ENCODE results near the gene NOS1AP.
"Not testable (repeated sequence)": the region's sequence is repeated elsewhere in the genome, so short reads cannot be mapped to it uniquely, and the experiment has no call there.

NOS1AP gene

GRCh38 chr1:162060314-162060713 lies 9.2 kb upstream of the NOS1AP start:
- DNase-seq (ENCODE audit: extremely low spot score): no peak
- TF ChIP-seq BHLHE40 (IDR thresholded peaks at IDR 0.05; ENCODE audit: borderline replicate concordance) (no peak), ZNF384 (IDR thresholded peaks at IDR 0.05) (no peak), L3MBTL2 (conservative IDR thresholded peaks at IDR 0.05) (no peak), CTBP1 (IDR thresholded peaks at IDR 0.05; ENCODE audit: borderline replicate concordance) (no peak), ELF4 (IDR thresholded peaks at IDR 0.05) (no peak), NFRKB (IDR thresholded peaks at IDR 0.05) (no peak), TARDBP (IDR thresholded peaks at IDR 0.05) (no peak), FOXA1 (IDR thresholded peaks at IDR 0.05) (no peak), SP1 (IDR thresholded peaks at IDR 0.05) (no peak), FOXK2 (IDR thresholded peaks at IDR 0.05) (no peak), HDGF (IDR thresholded peaks at IDR 0.05; ENCODE audit: borderline replicate concordance) (no peak), SUZ12 (IDR thresholded peaks at IDR 0.05) (no peak), LEF1 (IDR thresholded peaks at IDR 0.05; ENCODE audit: borderline replicate concordance) (no peak), ARNT (IDR thresholded peaks at IDR 0.05) (no peak), FOXM1 (IDR thresholded peaks at IDR 0.05; ENCODE audit: borderline replicate concordance) (no peak)
- TF ChIP-seq, protein P1, sequence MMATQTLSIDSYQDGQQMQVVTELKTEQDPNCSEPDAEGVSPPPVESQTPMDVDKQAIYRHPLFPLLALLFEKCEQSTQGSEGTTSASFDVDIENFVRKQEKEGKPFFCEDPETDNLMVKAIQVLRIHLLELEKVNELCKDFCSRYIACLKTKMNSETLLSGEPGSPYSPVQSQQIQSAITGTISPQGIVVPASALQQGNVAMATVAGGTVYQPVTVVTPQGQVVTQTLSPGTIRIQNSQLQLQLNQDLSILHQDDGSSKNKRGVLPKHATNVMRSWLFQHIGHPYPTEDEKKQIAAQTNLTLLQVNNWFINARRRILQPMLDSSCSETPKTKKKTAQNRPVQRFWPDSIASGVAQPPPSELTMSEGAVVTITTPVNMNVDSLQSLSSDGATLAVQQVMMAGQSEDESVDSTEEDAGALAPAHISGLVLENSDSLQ (IDR thresholded peaks at IDR 0.05): no peak
- ChIA-PET CTCF (no interaction called here), POLR2A (no interaction called here)

DNA sequence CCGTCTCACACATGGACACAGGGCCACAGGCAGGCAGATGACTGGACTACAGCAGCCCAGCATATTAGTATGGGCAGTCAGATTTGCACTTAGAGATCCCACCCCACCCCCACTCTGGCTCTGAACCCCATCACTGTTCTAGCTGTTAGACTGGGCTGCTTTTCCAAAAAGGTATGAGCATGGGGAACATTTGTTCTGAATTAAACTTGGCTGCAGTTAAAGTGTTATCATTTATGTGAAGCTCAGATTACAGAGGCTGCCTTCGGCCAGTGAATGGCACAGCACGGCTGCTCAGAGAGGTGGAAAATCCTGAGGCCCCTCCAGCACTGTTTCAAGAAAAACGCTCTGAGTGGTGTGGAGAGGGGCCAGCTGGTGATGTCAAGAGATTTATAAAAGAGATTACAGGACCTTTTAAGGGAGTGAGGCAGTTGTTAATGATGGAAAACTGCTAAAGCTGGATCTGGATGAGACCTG lies 6.9 kb upstream of the NOS1AP start:
- ChIA-PET POLR2A (no interaction called here), CTCF (interaction anchor here (0.6 to 2.2 kb wide), 4 partner anchors 21 to 609 kb away, joined by 3 to 7 read pairs (median 3); no protein-coding TSS in a partner anchor)
- TF ChIP-seq ZNF384 (IDR thresholded peaks at IDR 0.05) (no peak), HDGF (IDR thresholded peaks at IDR 0.05; ENCODE audit: borderline replicate concordance) (no peak), L3MBTL2 (conservative IDR thresholded peaks at IDR 0.05) (no peak), FOXM1 (IDR thresholded peaks at IDR 0.05; ENCODE audit: borderline replicate concordance) (no peak), SP1 (IDR thresholded peaks at IDR 0.05) (no peak)
- TF ChIP-seq, protein P1 (IDR thresholded peaks at IDR 0.05): no peak
- DNase-seq (ENCODE audit: extremely low spot score): peak; percentile 61

DNA sequence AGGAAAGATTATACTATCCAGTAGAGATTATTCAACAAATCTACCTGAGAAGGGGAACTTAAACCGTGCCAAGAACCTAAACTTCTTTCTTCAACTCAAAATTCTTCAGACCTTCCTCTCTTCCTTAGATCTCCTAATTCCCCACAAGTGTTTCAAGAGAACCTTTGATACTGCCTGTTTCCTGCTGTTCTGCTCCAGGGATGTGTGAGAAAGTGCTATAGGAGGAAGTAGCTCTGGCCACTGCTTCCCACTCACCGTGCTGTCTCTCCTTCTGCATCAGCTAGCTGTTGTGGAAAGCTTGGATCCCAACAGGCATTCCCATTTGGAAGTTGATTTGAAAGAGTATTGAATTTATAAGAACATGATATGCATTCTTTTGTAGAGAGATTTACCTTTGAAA lies 4.5 kb upstream of the NOS1AP start:
- DNase-seq (ENCODE audit: extremely low spot score): no peak
- TF ChIP-seq FOXA1 (IDR thresholded peaks at IDR 0.05) (no peak), ZNF384 (IDR thresholded peaks at IDR 0.05) (no peak), CTBP1 (IDR thresholded peaks at IDR 0.05; ENCODE audit: borderline replicate concordance) (no peak), FOXM1 (IDR thresholded peaks at IDR 0.05; ENCODE audit: borderline replicate concordance) (no peak), L3MBTL2 (conservative IDR thresholded peaks at IDR 0.05) (no peak), BHLHE40 (IDR thresholded peaks at IDR 0.05; ENCODE audit: borderline replicate concordance) (no peak), HDGF (IDR thresholded peaks at IDR 0.05; ENCODE audit: borderline replicate concordance) (no peak), ELF4 (IDR thresholded peaks at IDR 0.05) (no peak), FOXK2 (IDR thresholded peaks at IDR 0.05) (no peak), TARDBP (IDR thresholded peaks at IDR 0.05) (no peak), NFRKB (IDR thresholded peaks at IDR 0.05) (no peak)
- TF ChIP-seq, protein P1 (IDR thresholded peaks at IDR 0.05): no peak
- ChIA-PET POLR2A (no interaction called here), CTCF (interaction anchor here (1.1 kb wide), 1 partner anchor 285 kb away, joined by 3 read pairs; no protein-coding TSS in a partner anchor)

DNA sequence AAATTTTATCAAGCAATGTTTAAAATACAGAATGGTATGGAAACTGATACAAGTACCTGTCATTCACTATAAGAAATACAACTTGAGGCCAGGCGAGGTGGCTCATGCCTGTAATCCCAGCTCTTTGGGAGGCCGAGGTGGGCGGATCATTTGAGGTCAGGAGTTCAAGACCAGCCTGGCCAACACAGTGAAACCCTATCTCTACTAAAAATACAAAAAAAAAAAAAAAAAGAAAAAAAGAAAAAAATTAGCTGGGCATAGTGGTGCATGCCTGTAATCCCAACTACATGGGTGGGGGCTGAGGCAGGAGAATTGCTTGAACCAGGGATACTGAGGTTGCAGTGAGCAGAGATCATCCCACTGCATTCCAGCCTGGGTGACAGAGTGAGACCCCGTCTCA lies 2.7 kb upstream of the NOS1AP start:
- POLR2A ChIA-PET; DNase-seq (ENCODE audit: extremely low spot score): not testable (repeated sequence)
- CTCF ChIA-PET: interaction anchor here (1.2 kb wide), 1 partner anchor 177 kb away, joined by 3 read pairs; no protein-coding TSS in a partner anchor
- peak; percentile 75 for TF ChIP-seq ZNF384 (IDR thresholded peaks at IDR 0.05)
- TF ChIP-seq, protein P1 (IDR thresholded peaks at IDR 0.05): peak; percentile 39; the same call in 1 of the 2 replicates

DNA sequence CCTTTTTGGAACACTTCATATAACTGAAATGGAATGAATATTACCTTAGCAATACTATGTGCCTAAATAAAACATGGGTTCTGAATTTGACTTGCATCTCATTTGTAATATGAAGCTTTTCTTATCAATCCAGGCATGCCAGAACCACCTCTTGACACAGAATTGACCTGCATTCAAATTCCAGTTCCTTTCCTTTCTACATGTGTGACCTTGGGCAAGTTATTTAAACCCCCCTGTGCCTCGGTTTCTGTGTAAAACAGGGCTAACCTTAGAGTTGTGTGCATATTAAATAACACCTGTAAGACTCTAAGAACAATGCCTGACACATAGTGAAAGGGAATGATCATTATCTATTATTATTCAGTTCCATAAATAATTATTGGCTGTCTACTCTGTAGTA lies 2.0 kb upstream of the NOS1AP start:
- ChIA-PET CTCF (no interaction called here), POLR2A (no interaction called here)
- TF ChIP-seq TARDBP (IDR thresholded peaks at IDR 0.05) (no peak), FOXA1 (IDR thresholded peaks at IDR 0.05) (no peak), ZNF384 (IDR thresholded peaks at IDR 0.05) (no peak), BHLHE40 (IDR thresholded peaks at IDR 0.05; ENCODE audit: borderline replicate concordance) (no peak), HDGF (IDR thresholded peaks at IDR 0.05; ENCODE audit: borderline replicate concordance) (no peak), SUZ12 (IDR thresholded peaks at IDR 0.05) (no peak), FOXK2 (IDR thresholded peaks at IDR 0.05) (no peak), SP1 (IDR thresholded peaks at IDR 0.05) (no peak), ARNT (IDR thresholded peaks at IDR 0.05) (no peak), CTBP1 (IDR thresholded peaks at IDR 0.05; ENCODE audit: borderline replicate concordance) (no peak), NFRKB (IDR thresholded peaks at IDR 0.05) (no peak), LEF1 (IDR thresholded peaks at IDR 0.05; ENCODE audit: borderline replicate concordance) (no peak), L3MBTL2 (conservative IDR thresholded peaks at IDR 0.05) (no peak), FOXM1 (IDR thresholded peaks at IDR 0.05; ENCODE audit: borderline replicate concordance) (no peak), ELF4 (IDR thresholded peaks at IDR 0.05) (no peak)
- TF ChIP-seq, protein P1 (IDR thresholded peaks at IDR 0.05): no peak
- DNase-seq (ENCODE audit: extremely low spot score): no peak
